ENCODE measurements around the gene KRT84.

The KRT84 gene

DNA sequence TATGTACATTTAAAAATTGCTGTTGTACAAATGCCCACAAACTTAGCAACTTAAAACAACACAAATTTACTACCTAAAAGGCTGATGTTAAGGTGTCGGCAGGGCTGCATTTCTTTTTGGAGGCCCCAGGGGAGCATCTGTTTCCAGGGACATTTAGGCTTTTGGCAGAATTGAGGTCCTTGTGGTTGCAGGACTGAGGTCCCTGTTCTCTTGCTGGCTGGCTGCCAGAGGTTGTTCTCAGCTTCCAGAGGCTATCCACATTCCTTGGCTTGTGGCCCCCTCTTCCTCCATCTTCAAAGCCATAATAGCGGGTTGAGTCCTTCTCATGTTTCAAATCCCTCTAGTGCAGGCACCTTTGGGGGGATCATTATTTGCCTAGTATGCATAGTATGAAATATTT lies 41.9 kb downstream of the KRT84 start:
- no peak for DNase-seq (ENCODE audit: low read depth in 2 of 2)

- DNase-seq (ENCODE audit: low read depth in 2 of 2) = no peak
Observed at GRCh38 chr12:52342781-52343490, 42.5 kb downstream of the KRT84 start.

- DNase-seq (ENCODE audit: low read depth in 2 of 2) = no peak
Observed at GRCh38 chr12:52341066-52341580, 44.3 kb downstream of the KRT84 start.

GRCh38 chr12:52338241-52338960 lies 47.1 kb downstream of the KRT84 start:
- DNase-seq (ENCODE audit: low read depth in 2 of 2) = no peak

GRCh38 chr12:52337054-52337453 lies 48.4 kb downstream of the KRT84 start:
- DNase-seq (ENCODE audit: low read depth in 2 of 2) = no peak

GRCh38 chr12:52336641-52337040 lies 48.8 kb downstream of the KRT84 start:
- DNase-seq (ENCODE audit: low read depth in 2 of 2) = no peak

DNA sequence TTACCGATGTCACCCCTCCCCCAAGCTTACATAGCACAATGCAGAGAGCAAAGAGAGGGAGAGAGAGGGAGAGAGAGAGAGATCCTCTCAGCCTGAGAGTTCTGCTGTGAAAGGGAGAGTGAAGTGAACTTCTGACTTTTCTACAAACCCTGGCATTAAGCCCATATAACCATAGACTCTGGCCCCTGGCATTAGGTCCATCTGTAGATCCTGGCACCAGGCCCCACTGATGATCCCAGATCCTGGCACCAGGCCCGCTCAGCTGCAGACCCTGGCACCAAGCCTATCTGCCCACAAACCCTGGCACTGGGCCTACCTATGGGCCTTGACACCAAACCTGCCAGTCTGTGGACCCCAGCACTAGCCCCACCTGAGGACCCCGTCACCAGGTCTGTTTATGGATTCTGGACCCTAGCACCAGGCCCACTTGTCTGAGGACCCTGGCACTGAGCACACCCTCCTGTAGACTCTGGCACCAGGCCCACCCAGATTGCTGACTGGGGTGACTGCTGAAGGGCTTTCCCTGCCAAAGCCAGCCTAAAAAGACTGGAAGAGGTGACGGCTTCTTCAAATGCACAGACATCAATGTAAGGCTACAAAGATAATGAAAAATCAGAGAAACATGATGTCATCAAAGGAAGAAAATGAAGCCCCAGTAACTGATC lies 49.7 kb downstream of the KRT84 start:
- DNase-seq (ENCODE audit: low read depth in 2 of 2) = no peak

DNA sequence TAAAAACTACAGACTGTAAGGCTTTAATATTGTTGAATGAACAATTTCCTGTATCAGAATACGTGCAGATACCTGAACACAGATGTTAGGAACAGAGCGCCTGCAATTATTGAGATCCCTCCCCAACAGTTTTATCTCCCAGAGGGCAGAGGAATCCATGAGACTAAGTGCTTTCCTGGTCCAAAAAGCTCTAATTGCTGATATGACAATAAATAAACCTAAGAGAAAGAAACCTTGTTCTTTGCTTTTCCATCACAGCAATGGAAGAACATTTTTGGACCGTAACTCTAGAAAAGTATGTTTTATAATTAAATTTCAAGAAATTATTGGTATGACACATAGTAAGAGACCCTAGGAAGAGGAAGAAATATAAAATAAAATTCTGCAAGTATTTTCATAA lies 51.3 kb downstream of the KRT84 start:
- no peak for DNase-seq (ENCODE audit: low read depth in 2 of 2)

- DNase-seq (ENCODE audit: low read depth in 2 of 2) = no peak
Observed at GRCh38 chr12:52333321-52333720, 52.1 kb downstream of the KRT84 start.

GRCh38 chr12:52332381-52332780 lies 53.1 kb downstream of the KRT84 start:
- no peak for DNase-seq (ENCODE audit: low read depth in 2 of 2)

GRCh38 chr12:52331833-52332232 lies 53.6 kb downstream of the KRT84 start:
- no peak for DNase-seq (ENCODE audit: low read depth in 2 of 2)

GRCh38 chr12:52331039-52331438 lies 54.4 kb downstream of the KRT84 start:
- no peak for DNase-seq (ENCODE audit: low read depth in 2 of 2)

- DNase-seq (ENCODE audit: low read depth in 2 of 2) = no peak
Observed at GRCh38 chr12:52327830-52328500, 57.5 kb downstream of the KRT84 start.
